ENCODE data around the gene SCARB1.

The SCARB1 gene

DNA sequence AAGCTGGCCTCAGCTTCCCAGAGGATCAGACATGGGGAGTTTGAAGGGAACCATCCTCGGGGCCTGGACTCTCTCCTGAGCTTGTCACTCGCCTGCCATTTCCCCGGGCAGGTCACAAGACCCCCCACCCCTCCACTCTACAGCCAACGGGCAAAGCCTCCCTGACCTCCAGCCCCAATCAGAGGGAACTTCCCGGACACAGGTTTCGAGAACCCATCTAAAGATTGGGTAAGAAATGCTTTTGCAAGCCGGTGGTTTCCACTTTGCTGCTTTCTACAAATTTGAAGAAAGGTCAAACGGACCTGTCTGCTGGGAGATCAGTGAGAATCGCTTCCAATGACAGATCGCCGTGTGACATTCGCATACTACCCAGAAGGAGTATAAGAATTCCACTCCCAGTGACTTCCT, 89.6 kb downstream of the SCARB1 start:
- Histone ChIP-seq H3K9me3 (replicated peaks in 1 of 2; ENCODE audit: control insufficient read depth in 2 of 2, insufficient read depth in 1 of 2, low read depth in 1 of 2, low read length in 2 of 2) (peaks cover 0 to 9% of the 10 kb centered on the region in 2 donors), H2AK5ac (ENCODE audit: low read depth, low read length) (no peak overlapping the region), H3K4ac (ENCODE audit: low read length) (no peak overlapping the region), H3K4me1 (ENCODE audit: control insufficient read depth in 2 of 2, insufficient read depth in 1 of 2, low read depth in 1 of 2, low read length in 2 of 2) (peaks cover 0 to 2% of the 10 kb centered on the region in 2 donors), H2BK120ac (ENCODE audit: low read depth, low read length) (no peak overlapping the region), H4K91ac (ENCODE audit: low read depth, low read length, poor library complexity) (no peak overlapping the region), H3K9ac (ENCODE audit: low read depth, low read length, poor library complexity) (no peak overlapping the region), H3K14ac (ENCODE audit: low read length) (no peak overlapping the region), H2BK5ac (ENCODE audit: low read length) (no peak overlapping the region), H2AFZ (ENCODE audit: low read length) (no peak overlapping the region), H3K27ac (replicated peaks; ENCODE audit: low read length) (no peak overlapping the region), H2BK15ac (ENCODE audit: low read length) (no peak overlapping the region), H3K23ac (ENCODE audit: low read depth, low read length, poor library complexity) (no peak overlapping the region), H3K4me3 (ENCODE audit: low read length in 2 of 2) (no peak overlapping the region), H4K8ac (ENCODE audit: low read depth, low read length) (no peak overlapping the region), H3K27me3 (ENCODE audit: control insufficient read depth in 3 of 3, insufficient read depth in 3 of 3, low read depth in 1 of 3, low read length in 3 of 3) (no peaks in the 10 kb centered on the region), H3K36me3 (replicated peaks in 1 of 2; ENCODE audit: control insufficient read depth in 2 of 2, insufficient read depth in 2 of 2, low read length in 2 of 2) (no peaks in the 10 kb centered on the region), H3K4me2 (ENCODE audit: insufficient read depth, low read length, poor library complexity, severe bottlenecking) (no peak overlapping the region), H3K79me1 (ENCODE audit: low read depth, low read length) (no peaks in the 10 kb centered on the region), H3K18ac (ENCODE audit: low read length) (no peak overlapping the region), H2BK12ac (ENCODE audit: low read length) (no peak overlapping the region)
- no peak for DNase-seq (ENCODE audit: low spot score)
- no CpG with 5 or more reads among the region's 12 CpGs for WGBS, 2 donors (ENCODE audit: extremely low coverage in 2 of 2, insufficient read length in 2 of 2, insufficient replicate concordance in 1 of 2)

DNA sequence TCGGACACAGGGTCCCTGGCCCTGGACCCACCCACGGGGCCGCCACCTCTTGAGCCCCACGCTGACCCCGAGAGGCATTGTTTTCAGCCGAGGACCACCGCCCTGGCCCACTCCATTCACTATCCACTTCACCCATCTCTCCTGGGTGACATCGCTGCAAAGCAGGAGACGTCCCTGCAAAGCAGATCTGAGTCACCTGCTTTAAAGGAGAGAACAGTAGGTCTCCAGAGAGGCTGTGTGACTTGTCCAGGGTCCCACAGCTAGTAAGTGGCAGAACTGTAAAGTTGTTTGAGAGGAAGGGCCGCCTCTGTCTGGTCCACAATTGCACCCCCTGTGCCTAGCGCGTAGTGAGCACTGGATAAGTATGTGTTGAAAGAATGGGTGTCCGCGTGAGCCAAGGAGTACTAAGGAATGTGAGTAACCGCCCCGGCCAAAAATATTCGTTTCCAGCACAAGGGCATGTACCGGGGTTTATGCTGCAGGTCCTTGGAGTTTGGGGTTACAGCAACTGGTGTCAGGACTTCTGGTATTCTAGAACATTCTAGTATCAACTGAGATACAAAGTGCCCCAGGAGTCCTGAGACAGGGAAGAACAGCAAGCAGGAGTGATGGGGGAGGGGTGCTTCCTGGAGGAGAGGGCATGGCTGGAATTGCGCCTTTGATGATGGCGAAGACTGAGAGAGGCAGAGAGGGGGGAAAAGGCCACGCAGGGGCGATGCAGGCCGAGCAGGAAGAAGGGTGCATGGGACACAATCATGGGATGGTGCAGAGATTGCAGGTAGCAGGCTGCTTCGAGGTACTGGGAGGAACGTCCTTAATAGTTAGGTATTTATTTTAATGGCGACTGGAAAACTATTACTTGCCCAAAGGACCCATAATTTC, 91.1 kb downstream of the SCARB1 start:
- peak overlapping the region; percentile 30 for H2BK15ac ChIP-seq (ENCODE audit: low read length)
- H2BK12ac ChIP-seq (ENCODE audit: low read length): peak overlapping the region; percentile 14
- no peak for DNase-seq (ENCODE audit: low spot score)
- H3K27ac ChIP-seq (replicated peaks; ENCODE audit: low read length): no peak overlapping the region
- no peak overlapping the region for H3K9ac ChIP-seq (ENCODE audit: low read depth, low read length, poor library complexity)
- peak overlapping the region; percentile 6 for H3K4ac ChIP-seq (ENCODE audit: low read length)
- H3K23ac ChIP-seq (ENCODE audit: low read depth, low read length, poor library complexity): peak overlapping the region; percentile 44
- H3K36me3 ChIP-seq (replicated peaks in 1 of 2; ENCODE audit: control insufficient read depth in 2 of 2, insufficient read depth in 2 of 2, low read length in 2 of 2): no peaks in the 10 kb centered on the region
- H2AK5ac ChIP-seq (ENCODE audit: low read depth, low read length): peak overlapping the region; percentile 59
- peak overlapping the region; percentile 37 for H3K4me2 ChIP-seq (ENCODE audit: insufficient read depth, low read length, poor library complexity, severe bottlenecking)
- no peak overlapping the region for H4K8ac ChIP-seq (ENCODE audit: low read depth, low read length)
- H3K14ac ChIP-seq (ENCODE audit: low read length): peak overlapping the region; percentile 84
- H4K91ac ChIP-seq (ENCODE audit: low read depth, low read length, poor library complexity): peak overlapping the region; percentile 56
- H2BK5ac ChIP-seq (ENCODE audit: low read length): peak overlapping the region; percentile 71
- no peaks in the 10 kb centered on the region for H3K27me3 ChIP-seq (ENCODE audit: control insufficient read depth in 3 of 3, insufficient read depth in 3 of 3, low read depth in 1 of 3, low read length in 3 of 3)
- H3K9me3 ChIP-seq (replicated peaks in 1 of 2; ENCODE audit: control insufficient read depth in 2 of 2, insufficient read depth in 1 of 2, low read depth in 1 of 2, low read length in 2 of 2): peaks cover 0 to 9% of the 10 kb centered on the region in 2 donors
- peak overlapping the region; percentile 92 for H2BK120ac ChIP-seq (ENCODE audit: low read depth, low read length)
- H3K79me1 ChIP-seq (ENCODE audit: low read depth, low read length): no peaks in the 10 kb centered on the region
- WGBS, 2 donors (ENCODE audit: extremely low coverage in 2 of 2, insufficient read length in 2 of 2, insufficient replicate concordance in 1 of 2): no CpG with 5 or more reads among the region's 26 CpGs
- H2AFZ ChIP-seq (ENCODE audit: low read length): peak overlapping the region; percentile 82
- H3K4me3 ChIP-seq (ENCODE audit: low read length in 2 of 2): no peak overlapping the region
- H3K18ac ChIP-seq (ENCODE audit: low read length): peak overlapping the region; percentile 94
- peaks cover 0 to 2% of the 10 kb centered on the region in 2 donors for H3K4me1 ChIP-seq (ENCODE audit: control insufficient read depth in 2 of 2, insufficient read depth in 1 of 2, low read depth in 1 of 2, low read length in 2 of 2)

DNA sequence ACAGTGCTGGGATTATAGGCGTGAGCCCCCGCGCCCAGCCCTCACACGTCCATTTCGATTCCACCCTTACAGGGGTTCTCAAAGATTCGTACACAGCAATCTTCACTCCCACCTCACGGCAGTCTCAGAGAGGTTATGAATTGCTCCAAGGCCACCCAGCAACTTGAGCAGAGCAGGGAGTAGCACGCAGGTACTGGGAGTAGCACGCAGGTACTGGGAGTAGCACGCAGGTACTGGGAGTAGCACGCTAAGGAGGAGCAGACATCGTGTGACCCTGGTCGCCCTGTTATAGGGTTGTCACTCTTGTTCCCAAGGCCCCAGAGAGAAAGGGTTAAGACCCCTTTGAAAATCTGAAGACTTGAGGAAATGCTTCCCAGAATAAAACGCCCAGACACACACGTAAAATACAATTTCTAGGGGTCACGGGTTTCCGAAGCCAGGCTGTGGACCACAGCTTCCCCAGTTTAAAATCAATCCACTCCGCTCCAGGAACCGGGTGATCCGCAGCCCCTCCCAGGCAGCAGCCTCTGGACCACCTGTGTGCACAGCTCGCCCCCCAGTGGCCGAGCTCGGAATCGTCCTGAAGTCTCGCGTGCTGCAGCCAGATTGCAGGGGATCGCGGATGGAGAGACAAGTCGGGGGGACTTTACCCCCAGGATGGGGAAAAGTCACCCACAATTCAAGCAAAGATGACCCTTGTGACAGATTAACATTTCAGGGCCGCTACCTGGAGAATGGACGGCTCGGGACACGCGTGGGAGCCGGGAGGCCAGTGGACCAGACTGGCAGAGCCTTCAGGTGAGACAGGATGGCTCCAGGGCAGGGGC, 92.0 kb downstream of the SCARB1 start:
- H3K14ac ChIP-seq (ENCODE audit: low read length): no peak overlapping the region
- peak overlapping the region; percentile 6 for H3K4ac ChIP-seq (ENCODE audit: low read length)
- H3K4me2 ChIP-seq (ENCODE audit: insufficient read depth, low read length, poor library complexity, severe bottlenecking): peak overlapping the region; percentile 37
- H4K91ac ChIP-seq (ENCODE audit: low read depth, low read length, poor library complexity): no peak overlapping the region
- peak overlapping the region; percentile 82 for H2AFZ ChIP-seq (ENCODE audit: low read length)
- H2AK5ac ChIP-seq (ENCODE audit: low read depth, low read length): peak overlapping the region; percentile 59
- no peak overlapping the region for H2BK120ac ChIP-seq (ENCODE audit: low read depth, low read length)
- peak overlapping the region; percentile 14 for H2BK12ac ChIP-seq (ENCODE audit: low read length)
- no peak overlapping the region for H3K4me3 ChIP-seq (ENCODE audit: low read length in 2 of 2)
- H3K36me3 ChIP-seq (replicated peaks in 1 of 2; ENCODE audit: control insufficient read depth in 2 of 2, insufficient read depth in 2 of 2, low read length in 2 of 2): no peaks in the 10 kb centered on the region
- H3K23ac ChIP-seq (ENCODE audit: low read depth, low read length, poor library complexity): peak overlapping the region; percentile 44
- H3K27ac ChIP-seq (replicated peaks; ENCODE audit: low read length): no peak overlapping the region
- H3K79me1 ChIP-seq (ENCODE audit: low read depth, low read length): no peaks in the 10 kb centered on the region
- peak overlapping the region; percentile 2 for H3K9ac ChIP-seq (ENCODE audit: low read depth, low read length, poor library complexity)
- peak overlapping the region; percentile 71 for H2BK5ac ChIP-seq (ENCODE audit: low read length)
- no CpG with 5 or more reads among the region's 35 CpGs for WGBS, 2 donors (ENCODE audit: extremely low coverage in 2 of 2, insufficient read length in 2 of 2, insufficient replicate concordance in 1 of 2)
- peaks cover 0 to 3% of the 10 kb centered on the region in 2 donors for H3K4me1 ChIP-seq (ENCODE audit: control insufficient read depth in 2 of 2, insufficient read depth in 1 of 2, low read depth in 1 of 2, low read length in 2 of 2)
- no peaks in the 10 kb centered on the region for H3K27me3 ChIP-seq (ENCODE audit: control insufficient read depth in 3 of 3, insufficient read depth in 3 of 3, low read depth in 1 of 3, low read length in 3 of 3)
- peak; percentile 78 for DNase-seq (ENCODE audit: low spot score)
- H4K8ac ChIP-seq (ENCODE audit: low read depth, low read length): no peak overlapping the region
- peaks cover 0 to 9% of the 10 kb centered on the region in 2 donors for H3K9me3 ChIP-seq (replicated peaks in 1 of 2; ENCODE audit: control insufficient read depth in 2 of 2, insufficient read depth in 1 of 2, low read depth in 1 of 2, low read length in 2 of 2)
- peak overlapping the region; percentile 94 for H3K18ac ChIP-seq (ENCODE audit: low read length)
- H2BK15ac ChIP-seq (ENCODE audit: low read length): peak overlapping the region; percentile 30

DNA sequence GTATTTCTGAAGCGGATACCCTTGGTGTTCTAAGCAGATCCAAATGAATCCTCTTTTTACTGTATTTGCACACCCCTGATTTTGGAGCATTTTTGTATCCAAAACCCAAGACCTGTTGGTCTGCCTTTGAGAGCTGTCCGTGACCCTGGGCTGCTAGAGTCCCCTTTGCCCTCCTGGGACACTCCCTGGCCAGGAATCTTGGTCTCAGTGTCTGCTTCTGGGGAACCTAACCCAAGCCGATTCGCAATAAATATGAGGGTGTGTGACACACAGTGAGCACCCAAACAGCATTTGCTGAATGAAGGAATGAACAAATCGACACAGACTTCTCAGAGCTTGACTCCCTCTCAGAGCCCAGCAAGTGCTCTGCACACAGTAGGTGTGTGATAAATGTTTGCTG, 92.9 kb downstream of the SCARB1 start:
- no peak overlapping the region for H2BK12ac ChIP-seq (ENCODE audit: low read length)
- peaks cover 0 to 12% of the 10 kb centered on the region in 2 donors for H3K9me3 ChIP-seq (replicated peaks in 1 of 2; ENCODE audit: control insufficient read depth in 2 of 2, insufficient read depth in 1 of 2, low read depth in 1 of 2, low read length in 2 of 2)
- no peak overlapping the region for H3K4ac ChIP-seq (ENCODE audit: low read length)
- no peak overlapping the region for H2BK5ac ChIP-seq (ENCODE audit: low read length)
- no peak for DNase-seq (ENCODE audit: low spot score)
- no peak overlapping the region for H4K8ac ChIP-seq (ENCODE audit: low read depth, low read length)
- no peak overlapping the region for H3K4me3 ChIP-seq (ENCODE audit: low read length in 2 of 2)
- H3K27ac ChIP-seq (replicated peaks; ENCODE audit: low read length): no peak overlapping the region
- no peaks in the 10 kb centered on the region for H3K27me3 ChIP-seq (ENCODE audit: control insufficient read depth in 3 of 3, insufficient read depth in 3 of 3, low read depth in 1 of 3, low read length in 3 of 3)
- H3K23ac ChIP-seq (ENCODE audit: low read depth, low read length, poor library complexity): no peak overlapping the region
- H3K14ac ChIP-seq (ENCODE audit: low read length): no peak overlapping the region
- H2AK5ac ChIP-seq (ENCODE audit: low read depth, low read length): no peak overlapping the region
- H3K9ac ChIP-seq (ENCODE audit: low read depth, low read length, poor library complexity): no peak overlapping the region
- H3K18ac ChIP-seq (ENCODE audit: low read length): no peak overlapping the region
- no peak overlapping the region for H2BK120ac ChIP-seq (ENCODE audit: low read depth, low read length)
- peaks cover 0 to 3% of the 10 kb centered on the region in 2 donors for H3K4me1 ChIP-seq (ENCODE audit: control insufficient read depth in 2 of 2, insufficient read depth in 1 of 2, low read depth in 1 of 2, low read length in 2 of 2)
- no peak overlapping the region for H3K4me2 ChIP-seq (ENCODE audit: insufficient read depth, low read length, poor library complexity, severe bottlenecking)
- H2AFZ ChIP-seq (ENCODE audit: low read length): no peak overlapping the region
- no peaks in the 10 kb centered on the region for H3K36me3 ChIP-seq (replicated peaks in 1 of 2; ENCODE audit: control insufficient read depth in 2 of 2, insufficient read depth in 2 of 2, low read length in 2 of 2)
- H2BK15ac ChIP-seq (ENCODE audit: low read length): no peak overlapping the region
- H3K79me1 ChIP-seq (ENCODE audit: low read depth, low read length): no peaks in the 10 kb centered on the region
- WGBS, 2 donors (ENCODE audit: extremely low coverage in 2 of 2, insufficient read length in 2 of 2, insufficient replicate concordance in 1 of 2): no CpG with 5 or more reads among the region's 5 CpGs
- no peak overlapping the region for H4K91ac ChIP-seq (ENCODE audit: low read depth, low read length, poor library complexity)
